Endothelial cell of umbilical vein (primary cell): ENCODE data around the gene SPRR2E. TPM values are rescaled to one million over a fixed set of nuclear protein-coding genes. Genes with fewer than 3 reads are reported as not detected.

ENCODE experiments used
- BruUV-seq: library from RNA; stranded (reverse); fragments of 400-500 nt; replicated peaks from 2 replicates; lab custom pipeline; 2021; lab: Mats Ljungman, UMichigan
- CTCF ChIA-PET: fragments of 300-600, 350-600 bp; sonication (Branson Sonifier 250); formaldehyde crosslinking; loops from one replicate; lab custom pipeline; 2021; ENCODE audit warnings: antibody characterized with exemption, inconsistent platforms; lab: Charles Lee
- POLR2A ChIA-PET: fragments of 300-600, 350-600 bp; sonication (Branson Sonifier 250); formaldehyde crosslinking; loops from one replicate; lab custom pipeline; 2021; ENCODE audit warnings: antibody characterized with exemption, inconsistent platforms; lab: Charles Lee
- DNase-seq: peaks from one replicate; pipeline ENCODE4 v3.0.0-alpha.2; 2011; ENCODE audit warnings: low read depth, low spot score
- FAIRE-seq: peaks from 2 replicates; lab custom pipeline; 2011; peaks lifted over from hg19 to GRCh38; lab: Jason Lieb, UNC
- H2AFZ ChIP-seq: 2 replicates; pipeline ENCODE4 v1.6.0; 2012; ENCODE audit warnings: low read depth, low read length, control low read depth, inconsistent platforms
- H3K27ac ChIP-seq: 2 replicates; pipeline ENCODE4 v1.5.1; 2011; ENCODE audit warnings: low read depth, mild to moderate bottlenecking, control low read depth, low read length, moderate library complexity; ENCODE audit not compliant: insufficient read depth
- H3K27me3 ChIP-seq, 2 experiments: 2 replicates each; pipeline versions ENCODE4 v1.6.0 to v1.6.1; 2011; ENCODE audit warnings: low read length in 2 of 2, mixed read lengths in 1 of 2; ENCODE audit not compliant: control insufficient read depth in 2 of 2, insufficient read depth in 2 of 2
- H3K36me3 ChIP-seq, 2 experiments: 2 replicates in 1 of 2; 3 replicates in 1 of 2; pipeline ENCODE4 v1.5.1; 2011; ENCODE audit warnings: low read length in 2 of 2, mild to moderate bottlenecking in 1 of 2, moderate library complexity in 1 of 2; ENCODE audit not compliant: control insufficient read depth in 2 of 2, insufficient read depth in 2 of 2; ENCODE audit errors: extremely low read depth in 1 of 2
- H3K4me1 ChIP-seq: 3 replicates; pipeline ENCODE4 v1.5.1; 2011; ENCODE audit warnings: mild to moderate bottlenecking, low read length; ENCODE audit not compliant: control insufficient read depth, insufficient read depth; ENCODE audit errors: extremely low read depth
- H3K4me2 ChIP-seq: 2 replicates; pipeline ENCODE4 v1.6.1; 2011; ENCODE audit warnings: low read length, control low read depth, mixed read lengths; ENCODE audit not compliant: insufficient read depth
- H3K4me3 ChIP-seq, 3 experiments: fragments of 200-600 bp in 1 of 3; sonication (generic), shearing (Covaris generic) in 1 of 3; replicated peaks in 1 of 3; 2 replicates each; pipeline ENCODE4 v1.5.1; 2011 to 2016; ENCODE audit warnings: control low read depth in 3 of 3, low read length in 3 of 3, mild to moderate bottlenecking in 2 of 3, inconsistent platforms in 1 of 3, low read depth in 1 of 3, moderate library complexity in 1 of 3; ENCODE audit not compliant: insufficient read depth in 1 of 3
- H3K79me2 ChIP-seq: 2 replicates; pipeline ENCODE4 v1.6.0; 2012; ENCODE audit warnings: low read length, inconsistent platforms; ENCODE audit not compliant: control insufficient read depth, insufficient read depth
- H3K9ac ChIP-seq: replicated peaks from 2 replicates; pipeline ENCODE3; 2011; ENCODE audit warnings: low read length, control low read depth; ENCODE audit not compliant: insufficient read depth; ENCODE audit errors: extremely low read depth
- H3K9me1 ChIP-seq: replicated peaks from 3 replicates; pipeline ENCODE4 v1.6.0; 2011; ENCODE audit warnings: mild to moderate bottlenecking, low read length; ENCODE audit not compliant: control insufficient read depth, insufficient read depth; ENCODE audit errors: extremely low read depth
- H3K9me3 ChIP-seq: replicated peaks from 2 replicates; pipeline ENCODE4 v1.5.1; 2012; ENCODE audit warnings: low read length, inconsistent platforms; ENCODE audit not compliant: control insufficient read depth, insufficient read depth
- H4K20me1 ChIP-seq: replicated peaks from 2 replicates; pipeline ENCODE3; 2011; ENCODE audit warnings: mild to moderate bottlenecking, low read length; ENCODE audit not compliant: control insufficient read depth, insufficient read depth; ENCODE audit errors: extremely low read depth
- EZH2 ChIP-seq: IDR thresholded peaks from 2 replicates; pipeline ENCODE4 v1.6.1; 2012; ENCODE audit warnings: borderline replicate concordance, low read depth, mild to moderate bottlenecking, moderate library complexity, low read length, inconsistent platforms; ENCODE audit not compliant: severe bottlenecking
- FOS ChIP-seq: IDR thresholded peaks from 2 replicates; pipeline ENCODE4 v1.6.1; 2011; ENCODE audit warnings: mild to moderate bottlenecking, low read length, moderate library complexity, borderline replicate concordance; ENCODE audit not compliant: insufficient read depth
- GATA2 ChIP-seq: IDR thresholded peaks from 2 replicates; pipeline ENCODE4 v1.7.0; 2011; ENCODE audit warnings: low read depth, mild to moderate bottlenecking, moderate library complexity, mixed read lengths, low read length; ENCODE audit not compliant: insufficient read length, insufficient read depth
- JUN ChIP-seq: IDR thresholded peaks from 2 replicates; pipeline ENCODE4 v1.6.1; 2011; ENCODE audit warnings: borderline replicate concordance, low read depth; ENCODE audit not compliant: insufficient read length, insufficient read depth
- MYC ChIP-seq: IDR thresholded peaks from one replicate; pipeline ENCODE4 v1.6.1; 2011; ENCODE audit warnings: mild to moderate bottlenecking, low read depth, low read length
- POLR2A ChIP-seq: IDR thresholded peaks from 2 replicates; pipeline ENCODE4 v1.6.1; 2012; ENCODE audit warnings: low read depth, mild to moderate bottlenecking, control low read depth, low read length
- dilution Hi-C: fragments of 300-500 bp; cut with MboI; formaldehyde crosslinking; loops from one replicate; pipeline ENCODE4 v1.15.0; 2019; ENCODE audit warnings: low sequenced_read_pairs; ENCODE audit not compliant: extremely low pct_ligation_motif_present
- intact Hi-C: fragments of 100-400 bp; cut with micrococcal nuclease; formaldehyde crosslinking; loops from one replicate; pipeline ENCODE4 v1.10.0; 2022
- polyA plus RNA-seq, 4 experiments: library from polyadenylated mRNA; depleted of rRNA in 3 of 4; stranded (reverse) in 3 of 4; unstranded in 1 of 4; fragments of >200 nt; gene quantifications; 2 replicates each; pipeline versions ENCODE4 v1.2.1 to v1.2.3, GENCODE V29; 2011 to 2012; ENCODE audit warnings: missing spikeins in 1 of 4
- total RNA-seq: library from RNA; stranded (reverse); gene quantifications from 2 replicates; pipeline ENCODE4 v1.2.3, GENCODE V29; 2021
- TF ChIP-seq, protein P1 (sequence below), 2 donors: IDR thresholded peaks; 1 replicate in 1 of 2; 2 replicates in 1 of 2; pipeline ENCODE4 v1.5.1; 2011; ENCODE audit warnings: low read length in 2 of 2, mild to moderate bottlenecking in 2 of 2, moderate library complexity in 2 of 2, control low read depth in 1 of 2, inconsistent platforms in 1 of 2, low read depth in 1 of 2; ENCODE audit not compliant: insufficient read depth in 1 of 2; ENCODE audit errors: extremely low read depth in 1 of 2

SPRR2E gene
- total and polyA plus RNA-seq, 2 donors (not counting 3 experiments of a cell fraction or from before 2014, with no cell fraction given), result not detected

DNA sequence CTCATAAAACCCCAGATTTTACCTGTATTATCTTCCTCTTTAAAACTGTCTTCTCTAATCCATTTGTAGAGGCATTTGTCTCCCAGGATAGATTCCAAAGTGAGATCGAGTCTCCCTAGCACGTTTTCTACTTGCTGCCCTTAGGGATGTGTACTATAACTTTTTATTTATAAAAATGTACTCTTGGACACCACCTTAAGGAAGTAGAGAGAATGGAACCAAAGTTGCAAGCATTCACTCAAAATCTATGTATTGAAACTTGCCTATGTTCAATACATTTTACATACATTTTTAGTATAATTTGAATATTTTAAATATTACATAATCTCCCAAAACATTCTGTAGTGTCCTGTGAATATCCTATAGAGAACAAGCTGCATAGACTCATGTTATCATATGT lies 36.2 kb downstream of the SPRR2E start:
- no peaks in the 10 kb centered on the region for H3K79me2 ChIP-seq
- ChIA-PET CTCF (no interaction called here), POLR2A (no interaction called here)
- dilution Hi-C loops, result no loop called here
- TF ChIP-seq FOS (no peak), MYC (no peak), GATA2 (no peak), POLR2A (no peak), EZH2 (no peak), JUN (no peak)
- TF ChIP-seq, protein P1, sequence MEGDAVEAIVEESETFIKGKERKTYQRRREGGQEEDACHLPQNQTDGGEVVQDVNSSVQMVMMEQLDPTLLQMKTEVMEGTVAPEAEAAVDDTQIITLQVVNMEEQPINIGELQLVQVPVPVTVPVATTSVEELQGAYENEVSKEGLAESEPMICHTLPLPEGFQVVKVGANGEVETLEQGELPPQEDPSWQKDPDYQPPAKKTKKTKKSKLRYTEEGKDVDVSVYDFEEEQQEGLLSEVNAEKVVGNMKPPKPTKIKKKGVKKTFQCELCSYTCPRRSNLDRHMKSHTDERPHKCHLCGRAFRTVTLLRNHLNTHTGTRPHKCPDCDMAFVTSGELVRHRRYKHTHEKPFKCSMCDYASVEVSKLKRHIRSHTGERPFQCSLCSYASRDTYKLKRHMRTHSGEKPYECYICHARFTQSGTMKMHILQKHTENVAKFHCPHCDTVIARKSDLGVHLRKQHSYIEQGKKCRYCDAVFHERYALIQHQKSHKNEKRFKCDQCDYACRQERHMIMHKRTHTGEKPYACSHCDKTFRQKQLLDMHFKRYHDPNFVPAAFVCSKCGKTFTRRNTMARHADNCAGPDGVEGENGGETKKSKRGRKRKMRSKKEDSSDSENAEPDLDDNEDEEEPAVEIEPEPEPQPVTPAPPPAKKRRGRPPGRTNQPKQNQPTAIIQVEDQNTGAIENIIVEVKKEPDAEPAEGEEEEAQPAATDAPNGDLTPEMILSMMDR (IDR thresholded peaks at IDR 0.05; ENCODE audit: extremely low read depth in 1 of 2, insufficient read depth in 1 of 2, low read depth in 1 of 2, low read length in 2 of 2), result no peak
- H3K27ac ChIP-seq, result no peak overlapping the region
- DNase-seq, result no peak
- BruUV-seq, result no TSS peak
- peaks cover 0 to 2% of the 10 kb centered on the region in 2 experiments for H3K27me3 ChIP-seq
- intact Hi-C loops, result no loop called here
- no peaks in the 10 kb centered on the region for H3K4me1 ChIP-seq
- H3K9ac ChIP-seq, result no peak overlapping the region
- H4K20me1 ChIP-seq, result no peaks in the 10 kb centered on the region
- H3K9me1 ChIP-seq, result no peaks in the 10 kb centered on the region
- no peak overlapping the region for H3K4me3 ChIP-seq
- H3K4me2 ChIP-seq, result no peak overlapping the region
- no peak for FAIRE-seq
- no peak overlapping the region for H2AFZ ChIP-seq
- no peaks in the 10 kb centered on the region for H3K36me3 ChIP-seq
- no peaks in the 10 kb centered on the region for H3K9me3 ChIP-seq
